Colonic mucosa (tissue), 4 donors: ENCODE results near the gene C19orf12. TPM values are rescaled to one million over a fixed set of nuclear protein-coding genes. Genes with fewer than 3 reads are reported as not detected.

Experiments used
- DNase-seq: peaks from one replicate; pipeline ENCODE4 v3.0.0-alpha.2; 2020
- H3K27ac ChIP-seq: fragments of 200-600 bp; one replicate; pipeline ENCODE4 v1.8.0; 2021
- H3K27me3 ChIP-seq: fragments of 200-600 bp; one replicate; pipeline ENCODE4 v1.8.0; 2021
- H3K36me3 ChIP-seq: fragments of 200-600 bp; one replicate; pipeline ENCODE4 v1.8.0; 2021
- H3K4me1 ChIP-seq: fragments of 200-600 bp; one replicate; pipeline ENCODE4 v1.8.0; 2021; ENCODE audit warnings: mild to moderate bottlenecking
- H3K4me3 ChIP-seq: fragments of 200-600 bp; one replicate; pipeline ENCODE4 v1.8.0; 2021
- H3K9ac ChIP-seq, 2 donors: one replicate each; pipeline ENCODE4 v1.7.0; 2013; ENCODE audit warnings: control low read depth in 2 of 2, low read depth in 2 of 2, low read length in 2 of 2
- H3K9me3 ChIP-seq: fragments of 200-600 bp; one replicate; pipeline ENCODE4 v1.8.0; 2021
- intact Hi-C: fragments of 100-400 bp; cut with DNase I; formaldehyde crosslinking; loops from one replicate; pipeline ENCODE4 v1.14.1; 2022
- total RNA-seq, 2 donors: library from RNA; stranded (reverse); fragmentation: NEBNext Ultra II Directional in 1 of 2; extraction: Animal tissue kit (Norgen Biotek cat#: 25700) in 1 of 2; gene quantifications; one replicate each; pipeline ENCODE4 v1.2.1, GENCODE V29; 2021
- TF ChIP-seq, protein P1 (sequence below): fragments of 200-600 bp; IDR thresholded peaks from one replicate; pipeline ENCODE4 v1.8.0; 2022; ENCODE audit warnings: antibody characterized with exemption, mild to moderate bottlenecking
- donor health status: healthy.
- donor health status: DM: no; HTN: no; CAD: no.
- donor health status: DM: no; HTN: no; CAD: no.

The C19orf12 gene
- total RNA-seq, 2 donors from 2014 or later, result 15.2 to 15.3 TPM

DNA sequence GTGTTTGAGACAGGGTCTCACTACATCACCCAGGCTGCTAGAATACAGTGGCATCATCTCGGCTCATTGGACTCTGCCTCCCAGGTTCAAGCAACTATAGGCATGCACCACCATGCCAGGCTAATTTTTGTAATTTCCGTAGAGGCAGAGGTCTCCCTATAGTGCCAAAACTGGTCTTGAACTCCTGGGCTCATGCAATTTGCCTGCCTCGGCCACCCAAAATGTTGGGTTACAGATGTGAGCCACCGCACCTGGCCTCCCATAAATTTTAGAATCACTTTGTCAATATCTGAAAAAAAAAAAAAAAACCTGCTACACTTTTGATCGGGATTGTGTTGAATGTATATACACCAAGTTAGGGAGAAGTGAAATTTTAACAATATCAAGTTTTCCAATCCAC lies 61.7 kb downstream of the C19orf12 start:
- DNase-seq, result no peak
- intact Hi-C loops, result no loop called here
- Histone ChIP-seq H3K9me3 (no peaks in the 10 kb centered on the region), H3K27ac (no peak overlapping the region), H3K9ac (no peak overlapping the region), H3K27me3 (no peaks in the 10 kb centered on the region), H3K36me3 (no peaks in the 10 kb centered on the region), H3K4me3 (no peak overlapping the region), H3K4me1 (no peaks in the 10 kb centered on the region)
- TF ChIP-seq, protein P1, sequence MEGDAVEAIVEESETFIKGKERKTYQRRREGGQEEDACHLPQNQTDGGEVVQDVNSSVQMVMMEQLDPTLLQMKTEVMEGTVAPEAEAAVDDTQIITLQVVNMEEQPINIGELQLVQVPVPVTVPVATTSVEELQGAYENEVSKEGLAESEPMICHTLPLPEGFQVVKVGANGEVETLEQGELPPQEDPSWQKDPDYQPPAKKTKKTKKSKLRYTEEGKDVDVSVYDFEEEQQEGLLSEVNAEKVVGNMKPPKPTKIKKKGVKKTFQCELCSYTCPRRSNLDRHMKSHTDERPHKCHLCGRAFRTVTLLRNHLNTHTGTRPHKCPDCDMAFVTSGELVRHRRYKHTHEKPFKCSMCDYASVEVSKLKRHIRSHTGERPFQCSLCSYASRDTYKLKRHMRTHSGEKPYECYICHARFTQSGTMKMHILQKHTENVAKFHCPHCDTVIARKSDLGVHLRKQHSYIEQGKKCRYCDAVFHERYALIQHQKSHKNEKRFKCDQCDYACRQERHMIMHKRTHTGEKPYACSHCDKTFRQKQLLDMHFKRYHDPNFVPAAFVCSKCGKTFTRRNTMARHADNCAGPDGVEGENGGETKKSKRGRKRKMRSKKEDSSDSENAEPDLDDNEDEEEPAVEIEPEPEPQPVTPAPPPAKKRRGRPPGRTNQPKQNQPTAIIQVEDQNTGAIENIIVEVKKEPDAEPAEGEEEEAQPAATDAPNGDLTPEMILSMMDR, result no peak

DNA sequence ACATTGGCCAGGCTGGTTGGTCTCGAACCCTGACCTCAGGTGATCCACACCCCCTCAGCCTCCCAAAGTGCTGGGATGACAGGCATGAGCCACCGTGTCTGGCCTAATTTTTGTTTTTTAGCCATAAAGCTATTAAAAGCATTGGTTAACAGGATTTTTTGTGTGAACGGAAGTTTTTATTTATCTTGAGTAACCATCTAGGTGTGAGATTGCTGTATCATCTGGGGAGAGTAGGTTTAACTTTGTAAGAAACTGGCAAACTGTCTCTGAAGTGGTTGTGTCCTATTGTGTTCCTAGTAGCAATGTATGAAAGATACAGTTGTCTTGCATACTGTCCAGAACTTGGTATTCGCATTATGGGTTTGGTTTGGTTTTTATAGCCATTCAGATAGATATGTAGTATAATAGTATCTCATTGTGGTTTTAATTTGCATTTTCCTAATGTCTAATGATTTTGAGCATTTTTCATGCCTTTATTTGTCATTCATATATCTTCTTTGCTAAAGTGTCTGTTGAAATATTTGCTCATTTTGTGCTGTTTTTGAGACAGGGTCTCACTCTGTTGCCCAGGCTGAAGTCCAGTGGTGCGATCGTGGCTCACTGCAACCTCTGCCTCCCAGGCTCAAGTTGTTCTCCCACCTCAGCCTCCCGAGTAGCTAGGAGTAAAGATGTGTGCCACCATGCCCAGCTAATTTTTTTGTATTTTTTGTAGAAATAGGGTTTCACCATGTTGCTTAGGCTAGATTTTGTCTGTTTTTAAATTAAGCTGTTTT lies 63.3 kb downstream of the C19orf12 start:
- no peaks in the 10 kb centered on the region for H3K9me3 ChIP-seq
- DNase-seq, result no peak
- TF ChIP-seq, protein P1, result no peak
- no peaks in the 10 kb centered on the region for H3K36me3 ChIP-seq
- intact Hi-C loops, result no loop called here
- H3K9ac ChIP-seq, result no peak overlapping the region
- H3K4me3 ChIP-seq, result no peak overlapping the region
- no peak overlapping the region for H3K27ac ChIP-seq
- no peaks in the 10 kb centered on the region for H3K4me1 ChIP-seq
- no peaks in the 10 kb centered on the region for H3K27me3 ChIP-seq

DNA sequence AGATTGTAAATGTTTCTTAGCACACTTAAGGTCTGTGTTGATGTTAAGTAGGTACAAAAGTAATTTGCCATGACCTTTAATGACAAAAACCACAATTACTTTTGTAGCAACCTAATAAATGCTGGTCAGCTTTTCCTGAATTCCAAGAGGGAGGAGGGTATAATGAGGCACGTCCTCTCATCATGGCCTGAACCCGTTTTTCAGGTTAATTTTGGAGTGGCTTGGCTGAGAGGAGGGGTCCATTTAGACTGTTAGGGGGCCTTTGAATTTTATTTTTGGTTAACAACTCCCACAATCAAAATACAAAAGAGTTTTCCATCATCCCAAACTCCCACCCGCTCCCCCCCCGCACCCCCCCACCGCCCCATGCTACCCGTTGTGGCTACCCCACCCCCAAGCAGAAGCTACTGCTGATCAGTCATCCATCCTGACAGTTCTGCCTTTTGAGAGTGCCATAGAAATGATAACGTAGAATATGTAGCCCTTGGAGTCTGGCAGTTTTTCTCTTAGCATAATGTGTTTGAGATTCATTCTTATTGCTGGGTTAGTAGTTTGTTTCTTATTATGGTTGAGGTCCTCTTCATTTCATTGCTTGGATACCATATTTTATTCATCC lies 64.2 kb downstream of the C19orf12 start:
- Histone ChIP-seq H3K9me3 (no peaks in the 10 kb centered on the region), H3K9ac (no peak overlapping the region), H3K4me1 (no peaks in the 10 kb centered on the region), H3K27ac (no peak overlapping the region), H3K27me3 (no peaks in the 10 kb centered on the region), H3K4me3 (no peak overlapping the region), H3K36me3 (no peaks in the 10 kb centered on the region)
- TF ChIP-seq, protein P1, result no peak
- no peak for DNase-seq
- intact Hi-C loops, result no loop called here

Other genes starting within 250 kb of the C19orf12 start
- gene VSTM2B, start 189.3 kb downstream of the C19orf12 start, total RNA-seq, result not detected
- gene POP4, start 109.0 kb downstream of the C19orf12 start, total RNA-seq, result 10 to 100 TPM; 52.4 to 87.5 TPM
- gene PLEKHF1, start 49.8 kb downstream of the C19orf12 start, total RNA-seq, result 1 to 10 TPM; 2.8 to 3.4 TPM
- gene CCNE1, start 96.7 kb upstream of the C19orf12 start, total RNA-seq, result 10 to 100 TPM in 1 of 2 donors, 1 to 10 TPM in 1; 5.1 to 10.6 TPM
- gene URI1, start 227.0 kb upstream of the C19orf12 start, total RNA-seq, result 10 to 100 TPM; 37.9 to 41.4 TPM